ENCODE measurements around the gene SWT1.

DNA sequence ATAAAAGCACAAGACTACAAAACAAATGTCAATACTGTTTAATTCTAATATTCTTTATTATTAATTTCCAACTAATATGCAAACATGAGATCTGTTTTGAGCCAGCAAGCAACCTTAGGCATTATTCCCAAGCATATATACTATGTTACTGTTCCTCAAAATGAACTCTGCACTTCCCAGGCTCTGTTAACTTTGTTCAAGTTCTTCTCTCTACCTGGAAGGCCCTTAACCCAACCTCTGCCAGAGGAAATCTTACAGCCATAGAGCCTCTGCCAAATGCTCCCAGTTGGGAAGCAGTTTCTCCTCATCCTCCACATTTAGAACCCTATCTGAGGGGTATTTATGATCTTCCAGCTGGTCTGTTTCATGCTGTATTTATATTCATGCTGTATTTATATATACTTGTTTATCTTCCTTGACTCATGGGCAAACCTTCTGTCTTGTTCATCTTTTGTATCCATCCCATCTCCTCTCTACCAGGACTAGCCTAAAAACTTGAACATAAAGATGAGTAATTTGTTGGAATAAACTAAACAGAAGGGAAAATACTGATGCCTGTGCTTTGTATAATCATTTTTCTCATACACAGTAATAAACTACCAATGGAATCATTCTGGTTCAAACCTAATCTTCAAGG is 154.7 kb downstream of the SWT1 start:
- TF ChIP-seq POLR2A (IDR thresholded peaks at IDR 0.05; ENCODE audit: insufficient read depth in 1 of 2, low read depth in 2 of 2, low read length in 2 of 2) (no peak), ZMYM3 (CRISPR knock-in tag; IDR thresholded peaks at IDR 0.05) (no peak)
- TF ChIP-seq, protein P1, sequence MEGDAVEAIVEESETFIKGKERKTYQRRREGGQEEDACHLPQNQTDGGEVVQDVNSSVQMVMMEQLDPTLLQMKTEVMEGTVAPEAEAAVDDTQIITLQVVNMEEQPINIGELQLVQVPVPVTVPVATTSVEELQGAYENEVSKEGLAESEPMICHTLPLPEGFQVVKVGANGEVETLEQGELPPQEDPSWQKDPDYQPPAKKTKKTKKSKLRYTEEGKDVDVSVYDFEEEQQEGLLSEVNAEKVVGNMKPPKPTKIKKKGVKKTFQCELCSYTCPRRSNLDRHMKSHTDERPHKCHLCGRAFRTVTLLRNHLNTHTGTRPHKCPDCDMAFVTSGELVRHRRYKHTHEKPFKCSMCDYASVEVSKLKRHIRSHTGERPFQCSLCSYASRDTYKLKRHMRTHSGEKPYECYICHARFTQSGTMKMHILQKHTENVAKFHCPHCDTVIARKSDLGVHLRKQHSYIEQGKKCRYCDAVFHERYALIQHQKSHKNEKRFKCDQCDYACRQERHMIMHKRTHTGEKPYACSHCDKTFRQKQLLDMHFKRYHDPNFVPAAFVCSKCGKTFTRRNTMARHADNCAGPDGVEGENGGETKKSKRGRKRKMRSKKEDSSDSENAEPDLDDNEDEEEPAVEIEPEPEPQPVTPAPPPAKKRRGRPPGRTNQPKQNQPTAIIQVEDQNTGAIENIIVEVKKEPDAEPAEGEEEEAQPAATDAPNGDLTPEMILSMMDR (CRISPR knock-in tag; IDR thresholded peaks at IDR 0.05), result no peak

Measured in HepG2 (cell line).